Esophagus muscularis mucosa (tissue), 3 donors: ENCODE data around the gene HIBCH.

Experiments
- POLR2AphosphoS5 ChIP-seq, 2 donors: sonication (generic); formaldehyde crosslinking; IDR thresholded peaks; one replicate each; pipeline ENCODE4 v1.6.1; 2017; ENCODE audit warnings: antibody characterized with exemption in 2 of 2
- TF ChIP-seq, protein P1 (sequence below), 3 experiments: fragments of 200-600 bp in 2 of 3; fragments of 450-650 bp in 1 of 3; sonication (generic) in 2 of 3; IDR thresholded peaks; one replicate each; pipeline ENCODE4 v1.5.1; 2017 to 2019; ENCODE audit warnings: antibody characterized with exemption in 3 of 3, mild to moderate bottlenecking in 2 of 3, moderate library complexity in 1 of 3

DNA sequence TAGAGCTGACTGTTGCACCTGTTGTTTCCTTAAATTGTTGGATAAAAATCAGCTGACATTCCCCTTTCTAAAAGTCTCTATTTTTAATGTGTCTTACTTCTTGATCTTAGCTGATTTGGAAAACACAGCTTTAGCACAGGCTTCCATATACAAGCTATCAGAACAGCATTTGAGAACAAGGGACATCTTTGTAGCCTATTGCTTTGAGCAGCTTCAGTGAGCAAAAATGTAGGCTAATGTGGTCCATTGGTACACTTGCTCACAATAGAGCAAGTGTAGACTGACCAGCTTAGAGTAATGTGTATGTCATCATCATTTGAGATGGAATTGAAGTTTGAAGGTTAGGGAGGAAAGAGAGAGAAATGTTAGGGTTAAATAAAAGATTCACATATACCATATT is 30.7 kb upstream of the HIBCH start:
- no peak for TF ChIP-seq POLR2AphosphoS5 (IDR thresholded peaks at IDR 0.05)
- TF ChIP-seq, protein P1, sequence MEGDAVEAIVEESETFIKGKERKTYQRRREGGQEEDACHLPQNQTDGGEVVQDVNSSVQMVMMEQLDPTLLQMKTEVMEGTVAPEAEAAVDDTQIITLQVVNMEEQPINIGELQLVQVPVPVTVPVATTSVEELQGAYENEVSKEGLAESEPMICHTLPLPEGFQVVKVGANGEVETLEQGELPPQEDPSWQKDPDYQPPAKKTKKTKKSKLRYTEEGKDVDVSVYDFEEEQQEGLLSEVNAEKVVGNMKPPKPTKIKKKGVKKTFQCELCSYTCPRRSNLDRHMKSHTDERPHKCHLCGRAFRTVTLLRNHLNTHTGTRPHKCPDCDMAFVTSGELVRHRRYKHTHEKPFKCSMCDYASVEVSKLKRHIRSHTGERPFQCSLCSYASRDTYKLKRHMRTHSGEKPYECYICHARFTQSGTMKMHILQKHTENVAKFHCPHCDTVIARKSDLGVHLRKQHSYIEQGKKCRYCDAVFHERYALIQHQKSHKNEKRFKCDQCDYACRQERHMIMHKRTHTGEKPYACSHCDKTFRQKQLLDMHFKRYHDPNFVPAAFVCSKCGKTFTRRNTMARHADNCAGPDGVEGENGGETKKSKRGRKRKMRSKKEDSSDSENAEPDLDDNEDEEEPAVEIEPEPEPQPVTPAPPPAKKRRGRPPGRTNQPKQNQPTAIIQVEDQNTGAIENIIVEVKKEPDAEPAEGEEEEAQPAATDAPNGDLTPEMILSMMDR (IDR thresholded peaks at IDR 0.05), result no peak
